ENCODE measurements around the gene REP15.

DNA sequence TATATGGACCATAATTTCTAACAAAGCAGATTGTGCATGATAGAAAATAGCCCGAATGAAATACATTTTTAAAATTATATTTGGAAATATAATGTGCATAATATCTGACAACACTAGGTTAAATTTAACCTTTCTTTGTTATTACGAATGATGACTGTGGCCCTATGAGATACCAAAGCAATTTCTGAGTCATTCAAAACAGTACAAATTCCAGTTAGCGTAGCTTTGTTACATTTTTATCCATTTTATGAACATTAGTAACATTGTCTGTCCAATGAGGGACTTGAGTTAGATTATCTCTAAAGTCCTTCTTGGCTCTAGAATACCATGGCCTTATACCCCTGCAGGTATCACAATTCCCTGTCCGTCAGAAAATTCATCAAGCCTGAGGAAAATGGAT lies 39.0 kb upstream of the REP15 start:
- TF ChIP-seq, protein P1, sequence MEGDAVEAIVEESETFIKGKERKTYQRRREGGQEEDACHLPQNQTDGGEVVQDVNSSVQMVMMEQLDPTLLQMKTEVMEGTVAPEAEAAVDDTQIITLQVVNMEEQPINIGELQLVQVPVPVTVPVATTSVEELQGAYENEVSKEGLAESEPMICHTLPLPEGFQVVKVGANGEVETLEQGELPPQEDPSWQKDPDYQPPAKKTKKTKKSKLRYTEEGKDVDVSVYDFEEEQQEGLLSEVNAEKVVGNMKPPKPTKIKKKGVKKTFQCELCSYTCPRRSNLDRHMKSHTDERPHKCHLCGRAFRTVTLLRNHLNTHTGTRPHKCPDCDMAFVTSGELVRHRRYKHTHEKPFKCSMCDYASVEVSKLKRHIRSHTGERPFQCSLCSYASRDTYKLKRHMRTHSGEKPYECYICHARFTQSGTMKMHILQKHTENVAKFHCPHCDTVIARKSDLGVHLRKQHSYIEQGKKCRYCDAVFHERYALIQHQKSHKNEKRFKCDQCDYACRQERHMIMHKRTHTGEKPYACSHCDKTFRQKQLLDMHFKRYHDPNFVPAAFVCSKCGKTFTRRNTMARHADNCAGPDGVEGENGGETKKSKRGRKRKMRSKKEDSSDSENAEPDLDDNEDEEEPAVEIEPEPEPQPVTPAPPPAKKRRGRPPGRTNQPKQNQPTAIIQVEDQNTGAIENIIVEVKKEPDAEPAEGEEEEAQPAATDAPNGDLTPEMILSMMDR (IDR thresholded peaks at IDR 0.05 in 2 of 3, conservative IDR thresholded peaks at IDR 0.05 in 1 of 3; ENCODE audit: borderline replicate concordance in 1 of 3, insufficient read depth in 1 of 3, low read depth in 2 of 3, low read length in 2 of 3), result no peak
- TF ChIP-seq POLR2A (IDR thresholded peaks at IDR 0.05; ENCODE audit: borderline replicate concordance, extremely low read depth, insufficient read depth, insufficient read length), result no peak
- TF ChIP-seq POLR2AphosphoS5 (IDR thresholded peaks at IDR 0.05; ENCODE audit: low read depth, low read length), result no peak
- no peak for TF ChIP-seq CEBPB (IDR thresholded peaks at IDR 0.05; ENCODE audit: low read depth)
- TF ChIP-seq JUND (IDR thresholded peaks at IDR 0.05), result no peak
- TF ChIP-seq EZH2 (IDR thresholded peaks at IDR 0.05), result no peak
- no peak for TF ChIP-seq SRF (IDR thresholded peaks at IDR 0.05; ENCODE audit: low read depth)
- TF ChIP-seq ZNF274 (IDR thresholded peaks at IDR 0.05; ENCODE audit: low read depth, low read length), result no peak
- TF ChIP-seq, protein P2, sequence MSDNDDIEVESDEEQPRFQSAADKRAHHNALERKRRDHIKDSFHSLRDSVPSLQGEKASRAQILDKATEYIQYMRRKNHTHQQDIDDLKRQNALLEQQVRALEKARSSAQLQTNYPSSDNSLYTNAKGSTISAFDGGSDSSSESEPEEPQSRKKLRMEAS (IDR thresholded peaks at IDR 0.05), result no peak
- TF ChIP-seq SIN3A (IDR thresholded peaks at IDR 0.05; ENCODE audit: low read depth), result no peak
- no peak for TF ChIP-seq TCF7L2 (IDR thresholded peaks at IDR 0.05; ENCODE audit: borderline replicate concordance, extremely low read depth, insufficient read depth, insufficient read length)
- TF ChIP-seq, protein P3, sequence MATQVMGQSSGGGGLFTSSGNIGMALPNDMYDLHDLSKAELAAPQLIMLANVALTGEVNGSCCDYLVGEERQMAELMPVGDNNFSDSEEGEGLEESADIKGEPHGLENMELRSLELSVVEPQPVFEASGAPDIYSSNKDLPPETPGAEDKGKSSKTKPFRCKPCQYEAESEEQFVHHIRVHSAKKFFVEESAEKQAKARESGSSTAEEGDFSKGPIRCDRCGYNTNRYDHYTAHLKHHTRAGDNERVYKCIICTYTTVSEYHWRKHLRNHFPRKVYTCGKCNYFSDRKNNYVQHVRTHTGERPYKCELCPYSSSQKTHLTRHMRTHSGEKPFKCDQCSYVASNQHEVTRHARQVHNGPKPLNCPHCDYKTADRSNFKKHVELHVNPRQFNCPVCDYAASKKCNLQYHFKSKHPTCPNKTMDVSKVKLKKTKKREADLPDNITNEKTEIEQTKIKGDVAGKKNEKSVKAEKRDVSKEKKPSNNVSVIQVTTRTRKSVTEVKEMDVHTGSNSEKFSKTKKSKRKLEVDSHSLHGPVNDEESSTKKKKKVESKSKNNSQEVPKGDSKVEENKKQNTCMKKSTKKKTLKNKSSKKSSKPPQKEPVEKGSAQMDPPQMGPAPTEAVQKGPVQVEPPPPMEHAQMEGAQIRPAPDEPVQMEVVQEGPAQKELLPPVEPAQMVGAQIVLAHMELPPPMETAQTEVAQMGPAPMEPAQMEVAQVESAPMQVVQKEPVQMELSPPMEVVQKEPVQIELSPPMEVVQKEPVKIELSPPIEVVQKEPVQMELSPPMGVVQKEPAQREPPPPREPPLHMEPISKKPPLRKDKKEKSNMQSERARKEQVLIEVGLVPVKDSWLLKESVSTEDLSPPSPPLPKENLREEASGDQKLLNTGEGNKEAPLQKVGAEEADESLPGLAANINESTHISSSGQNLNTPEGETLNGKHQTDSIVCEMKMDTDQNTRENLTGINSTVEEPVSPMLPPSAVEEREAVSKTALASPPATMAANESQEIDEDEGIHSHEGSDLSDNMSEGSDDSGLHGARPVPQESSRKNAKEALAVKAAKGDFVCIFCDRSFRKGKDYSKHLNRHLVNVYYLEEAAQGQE (IDR thresholded peaks at IDR 0.05; ENCODE audit: low read depth), result no peak
- TF ChIP-seq, protein P4, sequence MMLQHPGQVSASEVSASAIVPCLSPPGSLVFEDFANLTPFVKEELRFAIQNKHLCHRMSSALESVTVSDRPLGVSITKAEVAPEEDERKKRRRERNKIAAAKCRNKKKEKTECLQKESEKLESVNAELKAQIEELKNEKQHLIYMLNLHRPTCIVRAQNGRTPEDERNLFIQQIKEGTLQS (IDR thresholded peaks at IDR 0.05), result no peak
- TF ChIP-seq, protein P5, sequence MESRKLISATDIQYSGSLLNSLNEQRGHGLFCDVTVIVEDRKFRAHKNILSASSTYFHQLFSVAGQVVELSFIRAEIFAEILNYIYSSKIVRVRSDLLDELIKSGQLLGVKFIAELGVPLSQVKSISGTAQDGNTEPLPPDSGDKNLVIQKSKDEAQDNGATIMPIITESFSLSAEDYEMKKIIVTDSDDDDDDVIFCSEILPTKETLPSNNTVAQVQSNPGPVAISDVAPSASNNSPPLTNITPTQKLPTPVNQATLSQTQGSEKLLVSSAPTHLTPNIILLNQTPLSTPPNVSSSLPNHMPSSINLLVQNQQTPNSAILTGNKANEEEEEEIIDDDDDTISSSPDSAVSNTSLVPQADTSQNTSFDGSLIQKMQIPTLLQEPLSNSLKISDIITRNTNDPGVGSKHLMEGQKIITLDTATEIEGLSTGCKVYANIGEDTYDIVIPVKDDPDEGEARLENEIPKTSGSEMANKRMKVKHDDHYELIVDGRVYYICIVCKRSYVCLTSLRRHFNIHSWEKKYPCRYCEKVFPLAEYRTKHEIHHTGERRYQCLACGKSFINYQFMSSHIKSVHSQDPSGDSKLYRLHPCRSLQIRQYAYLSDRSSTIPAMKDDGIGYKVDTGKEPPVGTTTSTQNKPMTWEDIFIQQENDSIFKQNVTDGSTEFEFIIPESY (IDR thresholded peaks at IDR 0.05; ENCODE audit: extremely low read depth, insufficient replicate concordance, low read length), result no peak

All from HCT116 (cell line).